NCI-H510A (cell line): ENCODE results near the gene ITGAX.
"Not testable (repeated sequence)": the region's sequence is repeated elsewhere in the genome, so short reads cannot be mapped to it uniquely, and the experiment has no call there.

Experiments
- DNase-seq: peaks from one replicate; lab custom pipeline; 2025; lab: John Stamatoyannopoulos, UW

Gene ITGAX

DNA sequence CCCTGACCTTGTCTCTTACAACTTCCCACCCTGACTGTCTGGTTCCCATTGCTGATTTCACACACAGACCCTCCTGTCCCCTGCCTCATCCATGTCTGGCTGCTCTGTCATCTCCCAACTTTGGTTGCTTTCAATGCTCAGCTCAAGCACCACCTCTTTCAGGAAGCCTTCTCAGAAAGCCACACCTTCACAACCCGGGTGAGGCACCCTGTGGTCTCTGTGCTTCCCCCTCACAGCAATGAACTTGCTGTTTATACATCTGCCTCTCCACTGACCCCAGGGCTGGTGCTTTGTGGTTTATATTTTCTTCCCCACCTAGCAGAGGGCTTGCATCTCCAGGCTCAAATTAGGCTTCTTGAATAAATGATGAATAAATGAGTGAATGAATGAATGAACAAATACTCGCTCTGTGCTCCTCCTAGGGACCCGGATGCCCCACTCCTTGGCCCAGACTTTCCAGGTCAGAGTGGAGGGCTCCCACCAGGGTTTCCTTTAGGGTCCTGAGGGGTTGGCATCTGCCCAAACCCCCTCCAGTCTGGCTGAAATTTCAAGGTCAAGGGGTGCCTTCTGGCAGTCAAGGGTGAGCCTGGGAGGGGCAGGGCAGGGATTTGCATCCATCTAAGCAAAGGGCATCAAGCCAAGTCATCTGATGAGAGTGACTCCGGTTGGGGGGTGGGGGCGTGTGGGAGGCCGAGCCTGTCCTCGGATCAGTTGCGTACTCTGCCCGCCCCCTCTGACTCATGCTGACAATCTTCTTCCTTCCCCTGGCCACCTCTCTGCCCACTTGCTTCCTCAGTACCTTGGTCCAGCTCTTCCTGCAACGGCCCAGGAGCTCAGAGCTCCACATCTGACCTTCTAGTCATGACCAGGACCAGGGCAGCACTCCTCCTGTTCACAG, at the start of gene ITGAX:
Gene ITGAX, plus strand, starts transcription at position 783 of the 898 bp plus-strand sequence. Its CDS starts 79 bp downstream, at position 862.
- no peak for DNase-seq

DNA sequence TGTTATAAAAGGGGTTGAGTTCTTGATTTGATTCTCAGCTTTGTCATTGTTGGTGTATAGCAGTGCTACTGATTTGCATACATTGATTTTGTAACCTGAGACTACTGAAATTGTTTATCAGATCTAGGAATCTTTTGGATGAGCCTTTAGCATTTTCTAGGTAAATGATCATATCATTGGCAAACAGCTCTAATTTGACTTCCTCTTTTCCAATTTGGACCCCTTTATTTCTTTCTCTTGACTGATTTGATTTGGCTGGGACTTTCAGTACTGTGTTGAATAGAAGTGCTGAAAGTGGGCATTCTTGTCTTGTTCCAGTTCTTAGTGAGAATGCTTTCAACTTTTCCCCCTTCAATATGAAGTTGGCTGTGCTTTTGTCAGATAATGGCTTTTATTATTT, 49.8 kb upstream of the ITGAX start:
- no peak for DNase-seq

DNA sequence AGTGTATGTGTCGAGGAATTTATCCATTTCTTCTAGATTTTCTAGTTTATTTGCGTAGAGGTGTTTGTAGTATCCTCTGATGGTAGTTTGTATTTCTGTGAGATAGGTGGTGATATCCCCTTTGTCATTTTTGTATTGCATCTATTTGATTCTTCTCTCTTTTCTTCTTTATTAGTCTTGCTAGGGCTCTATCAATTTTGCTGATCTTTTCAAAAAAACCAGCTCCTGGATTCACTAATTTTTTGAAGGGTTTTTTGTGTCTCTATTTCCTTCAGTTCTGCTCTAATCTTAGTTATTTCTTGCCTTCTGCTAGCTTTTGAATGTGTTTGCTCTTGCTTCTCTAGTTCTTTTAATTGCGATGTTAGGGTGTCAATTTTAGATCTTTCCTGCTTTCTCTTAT, 46.6 kb upstream of the ITGAX start:
- not testable (repeated sequence) for DNase-seq

DNA sequence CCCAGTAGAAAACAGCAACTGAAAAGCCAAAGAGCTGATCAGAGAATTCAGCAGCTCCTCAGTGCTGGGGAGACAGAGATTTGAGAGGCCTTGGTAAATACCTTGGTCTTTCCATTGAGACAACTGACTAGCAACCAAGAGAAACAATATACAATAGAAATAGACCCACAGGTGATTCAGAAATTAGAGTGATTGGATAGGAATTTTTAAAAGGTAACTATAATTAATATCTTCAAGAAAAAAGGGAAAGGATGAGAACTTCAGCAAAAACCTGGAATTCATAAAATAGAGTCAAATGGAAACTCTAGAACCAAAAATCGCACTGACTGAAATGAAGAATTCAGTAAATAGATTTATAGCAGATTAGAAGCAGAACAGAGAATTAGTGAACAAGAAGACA, 32.5 kb upstream of the ITGAX start:
- no peak for DNase-seq

DNA sequence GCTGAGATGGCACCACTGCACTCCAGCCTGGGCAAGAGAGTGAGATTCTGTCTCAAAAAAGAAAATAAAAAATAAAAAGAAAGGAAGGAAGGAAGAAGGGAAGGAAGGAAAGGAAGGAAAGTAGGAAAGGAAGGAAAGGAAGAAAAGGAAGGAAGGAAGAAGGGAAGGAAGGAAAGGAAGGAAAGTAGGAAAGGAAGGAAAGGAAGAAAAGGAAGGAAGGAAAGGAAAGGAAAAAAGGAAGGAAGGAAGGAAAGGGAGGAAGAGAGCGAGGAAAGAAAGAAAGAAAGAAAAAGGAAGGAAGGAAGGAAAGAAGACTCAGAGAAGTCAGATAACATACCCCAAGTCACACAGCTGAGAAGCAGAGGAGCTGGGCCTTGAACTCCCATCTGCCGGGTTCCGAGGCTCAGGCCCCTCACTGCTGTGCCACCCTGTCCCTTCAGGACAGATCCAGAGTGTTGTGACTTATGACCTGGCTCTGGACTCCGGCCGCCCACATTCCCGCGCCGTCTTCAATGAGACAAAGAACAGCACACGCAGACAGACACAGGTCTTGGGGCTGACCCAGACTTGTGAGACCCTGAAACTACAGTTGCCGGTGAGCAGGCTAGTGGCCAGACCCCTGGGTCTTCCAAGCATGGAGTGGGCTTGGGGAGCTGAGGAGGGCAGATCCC, 30.9 kb upstream of the ITGAX start:
- DNase-seq: no peak

DNA sequence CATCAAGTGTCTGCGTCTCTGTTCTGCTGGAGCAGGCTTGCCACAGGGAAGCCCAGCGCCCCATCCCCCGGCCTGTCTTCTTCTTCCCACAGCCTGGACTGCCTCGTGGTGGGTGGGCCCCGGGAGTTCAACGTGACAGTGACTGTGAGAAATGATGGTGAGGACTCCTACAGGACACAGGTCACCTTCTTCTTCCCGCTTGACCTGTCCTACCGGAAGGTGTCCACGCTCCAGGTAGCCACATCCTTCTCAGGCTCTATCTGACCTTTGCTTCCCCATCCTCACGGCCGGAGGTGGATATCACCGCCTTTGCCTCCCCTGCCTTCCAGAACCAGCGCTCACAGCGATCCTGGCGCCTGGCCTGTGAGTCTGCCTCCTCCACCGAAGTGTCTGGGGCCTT, 29.8 kb upstream of the ITGAX start:
- DNase-seq: no peak

DNA sequence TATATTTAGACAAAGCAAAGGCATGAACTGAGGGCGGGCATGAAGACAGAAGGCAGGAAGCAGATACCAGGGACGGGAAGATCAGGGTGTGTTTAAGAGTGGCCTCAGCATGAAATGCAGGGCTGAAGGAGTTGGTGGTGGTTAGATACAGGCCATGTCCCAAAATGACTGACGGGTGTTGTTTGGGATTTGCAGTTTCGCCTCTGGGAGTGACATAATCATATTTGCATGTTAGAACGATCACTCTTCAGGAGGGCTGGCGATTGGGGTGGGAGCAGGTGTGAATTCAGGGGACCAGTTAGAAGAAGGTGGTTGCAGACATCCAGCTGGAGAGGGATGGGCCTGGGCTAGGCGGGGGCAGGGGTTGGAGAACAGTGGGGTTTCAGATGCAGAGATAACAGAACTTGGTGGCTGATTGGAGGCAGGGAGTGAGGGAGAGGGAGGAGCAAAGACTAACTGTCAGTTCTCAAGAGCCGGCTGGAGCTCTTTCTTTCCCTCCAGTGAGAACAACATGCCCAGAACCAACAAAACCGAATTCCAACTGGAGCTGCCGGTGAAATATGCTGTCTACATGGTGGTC, 27.2 kb upstream of the ITGAX start:
- no peak for DNase-seq

DNA sequence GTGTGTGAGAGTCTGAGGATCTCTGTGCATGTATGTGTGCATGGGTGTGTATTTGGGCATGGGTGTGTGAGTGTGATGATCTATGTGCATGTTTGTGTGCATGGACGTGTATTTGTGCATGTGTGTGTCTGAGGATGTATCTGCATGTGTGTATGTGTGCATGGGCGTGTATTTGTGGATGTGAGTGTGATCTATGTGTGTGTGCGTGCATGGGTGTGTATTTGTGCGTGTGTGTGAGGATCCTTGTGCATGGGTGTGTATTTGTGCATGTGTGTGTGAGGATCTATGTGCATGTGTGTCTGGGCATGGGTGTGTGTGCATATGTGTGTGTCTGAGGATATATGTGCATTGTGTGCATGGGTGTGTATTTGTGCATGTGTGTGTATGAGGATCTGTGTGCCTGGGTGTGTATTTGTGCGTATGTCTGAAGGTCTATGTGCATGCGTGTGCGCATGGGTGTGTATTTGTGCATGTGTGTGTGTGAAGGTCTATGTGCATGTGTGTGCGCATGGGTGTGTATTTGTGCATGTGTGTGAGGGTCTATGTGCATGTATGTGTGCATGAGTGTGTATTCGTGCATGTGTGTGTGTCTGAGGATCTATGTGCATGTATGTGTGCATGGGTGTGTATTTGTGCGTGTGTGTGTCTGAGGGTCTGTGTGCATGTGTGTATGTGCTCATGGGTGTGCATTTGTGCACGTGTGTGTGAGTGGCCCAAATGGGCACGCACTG, 26.5 kb upstream of the ITGAX start:
- no peak for DNase-seq

DNA sequence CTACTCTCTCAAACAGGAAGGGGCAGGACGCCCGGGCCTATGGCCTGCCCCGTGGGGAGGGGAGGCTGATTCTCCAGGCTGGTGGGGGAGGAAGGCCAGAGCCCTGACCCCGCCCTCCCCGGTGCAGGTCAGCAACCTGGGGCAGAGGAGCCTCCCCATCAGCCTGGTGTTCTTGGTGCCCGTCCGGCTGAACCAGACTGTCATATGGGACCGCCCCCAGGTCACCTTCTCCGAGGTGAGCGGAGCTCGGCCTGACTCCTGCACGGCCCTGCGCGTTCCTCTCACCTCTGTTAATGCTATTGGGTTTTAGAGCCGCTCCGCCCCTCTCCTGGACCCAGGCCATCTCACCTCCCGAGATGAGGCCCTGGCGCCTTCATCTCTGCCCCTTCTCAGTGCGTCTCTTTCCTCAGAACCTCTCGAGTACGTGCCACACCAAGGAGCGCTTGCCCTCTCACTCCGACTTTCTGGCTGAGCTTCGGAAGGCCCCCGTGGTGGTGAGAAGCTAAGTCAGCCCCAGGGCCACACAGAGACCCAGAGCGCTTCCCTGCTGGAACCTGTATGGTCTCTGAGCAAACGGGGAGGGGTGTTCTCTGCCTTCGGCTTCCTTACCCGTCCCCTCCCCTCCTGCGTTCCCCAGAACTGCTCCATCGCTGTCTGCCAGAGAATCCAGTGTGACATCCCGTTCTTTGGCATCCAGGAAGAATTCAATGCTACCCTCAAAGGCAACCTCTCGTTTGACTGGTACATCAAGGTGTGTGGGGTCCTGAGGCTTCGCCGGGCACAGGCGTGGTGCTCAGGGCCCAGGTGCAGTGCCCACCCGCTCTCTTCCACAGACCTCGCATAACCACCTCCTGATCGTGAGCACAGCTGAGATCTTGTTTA, 25.1 kb upstream of the ITGAX start:
- no peak for DNase-seq

DNA sequence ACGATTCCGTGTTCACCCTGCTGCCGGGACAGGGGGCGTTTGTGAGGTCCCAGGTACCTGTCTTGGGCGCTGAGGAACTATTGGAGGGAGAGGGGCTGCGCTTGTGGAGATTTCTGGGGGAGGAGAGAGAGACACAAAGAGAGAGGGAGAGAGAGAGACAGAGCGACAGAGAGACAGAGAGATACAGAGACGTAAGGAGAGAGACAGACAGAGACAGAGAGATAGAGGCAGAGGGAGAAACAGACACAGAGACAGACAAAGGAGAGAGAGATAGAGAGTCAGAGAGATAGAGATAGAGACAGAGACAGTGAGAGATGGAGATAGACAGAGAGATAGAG, 24.5 kb upstream of the ITGAX start:
- no peak for DNase-seq

DNA sequence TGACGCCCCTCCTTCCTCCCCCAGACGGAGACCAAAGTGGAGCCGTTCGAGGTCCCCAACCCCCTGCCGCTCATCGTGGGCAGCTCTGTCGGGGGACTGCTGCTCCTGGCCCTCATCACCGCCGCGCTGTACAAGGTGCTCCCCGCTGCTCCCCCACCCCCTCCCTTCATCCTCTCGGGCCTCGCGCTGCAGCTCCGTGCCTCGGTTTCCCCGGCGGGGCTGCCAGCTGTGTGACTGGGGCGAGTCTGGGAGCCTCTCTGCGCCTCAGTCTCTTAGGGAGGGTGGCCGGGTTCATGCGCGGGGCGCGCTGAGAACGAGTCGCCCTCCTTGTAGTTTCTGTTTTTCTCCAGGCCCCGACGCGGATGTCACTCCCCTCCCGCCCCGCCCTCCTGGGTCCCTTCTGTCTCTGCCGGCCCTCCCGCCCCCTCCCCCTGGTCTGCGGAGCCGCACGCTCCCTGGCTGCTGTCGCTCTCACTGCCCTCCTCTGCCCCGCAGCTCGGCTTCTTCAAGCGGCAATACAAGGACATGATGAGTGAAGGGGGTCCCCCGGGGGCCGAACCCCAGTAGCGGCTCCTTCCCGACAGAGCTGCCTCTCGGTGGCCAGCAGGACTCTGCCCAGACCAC, 23.7 kb upstream of the ITGAX start:
- DNase-seq: no peak

DNA sequence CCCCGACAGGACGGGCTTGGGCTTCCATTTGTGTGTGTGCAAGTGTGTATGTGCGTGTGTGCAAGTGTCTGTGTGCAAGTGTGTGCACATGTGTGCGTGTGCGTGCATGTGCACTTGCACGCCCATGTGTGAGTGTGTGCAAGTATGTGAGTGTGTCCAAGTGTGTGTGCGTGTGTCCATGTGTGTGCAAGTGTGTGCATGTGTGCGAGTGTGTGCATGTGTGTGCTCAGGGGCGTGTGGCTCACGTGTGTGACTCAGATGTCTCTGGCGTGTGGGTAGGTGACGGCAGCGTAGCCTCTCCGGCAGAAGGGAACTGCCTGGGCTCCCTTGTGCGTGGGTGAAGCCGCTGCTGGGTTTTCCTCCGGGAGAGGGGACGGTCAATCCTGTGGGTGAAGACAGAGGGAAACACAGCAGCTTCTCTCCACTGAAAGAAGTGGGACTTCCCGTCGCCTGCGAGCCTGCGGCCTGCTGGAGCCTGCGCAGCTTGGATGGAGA, 23.1 kb upstream of the ITGAX start:
- DNase-seq: no peak

DNA sequence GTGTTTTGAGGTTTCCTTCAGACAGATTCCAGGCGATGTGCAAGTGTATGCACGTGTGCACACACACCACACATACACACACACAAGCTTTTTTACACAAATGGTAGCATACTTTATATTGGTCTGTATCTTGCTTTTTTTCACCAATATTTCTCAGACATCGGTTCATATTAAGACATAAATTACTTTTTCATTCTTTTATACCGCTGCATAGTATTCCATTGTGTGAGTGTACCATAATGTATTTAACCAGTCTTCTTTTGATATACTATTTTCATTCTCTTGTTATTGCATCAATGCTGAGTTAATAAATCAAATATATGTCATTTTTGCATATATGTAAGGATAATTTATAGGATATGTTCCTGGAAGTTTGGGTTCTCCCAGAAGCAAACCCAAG, 22.4 kb upstream of the ITGAX start:
- DNase-seq: no peak

DNA sequence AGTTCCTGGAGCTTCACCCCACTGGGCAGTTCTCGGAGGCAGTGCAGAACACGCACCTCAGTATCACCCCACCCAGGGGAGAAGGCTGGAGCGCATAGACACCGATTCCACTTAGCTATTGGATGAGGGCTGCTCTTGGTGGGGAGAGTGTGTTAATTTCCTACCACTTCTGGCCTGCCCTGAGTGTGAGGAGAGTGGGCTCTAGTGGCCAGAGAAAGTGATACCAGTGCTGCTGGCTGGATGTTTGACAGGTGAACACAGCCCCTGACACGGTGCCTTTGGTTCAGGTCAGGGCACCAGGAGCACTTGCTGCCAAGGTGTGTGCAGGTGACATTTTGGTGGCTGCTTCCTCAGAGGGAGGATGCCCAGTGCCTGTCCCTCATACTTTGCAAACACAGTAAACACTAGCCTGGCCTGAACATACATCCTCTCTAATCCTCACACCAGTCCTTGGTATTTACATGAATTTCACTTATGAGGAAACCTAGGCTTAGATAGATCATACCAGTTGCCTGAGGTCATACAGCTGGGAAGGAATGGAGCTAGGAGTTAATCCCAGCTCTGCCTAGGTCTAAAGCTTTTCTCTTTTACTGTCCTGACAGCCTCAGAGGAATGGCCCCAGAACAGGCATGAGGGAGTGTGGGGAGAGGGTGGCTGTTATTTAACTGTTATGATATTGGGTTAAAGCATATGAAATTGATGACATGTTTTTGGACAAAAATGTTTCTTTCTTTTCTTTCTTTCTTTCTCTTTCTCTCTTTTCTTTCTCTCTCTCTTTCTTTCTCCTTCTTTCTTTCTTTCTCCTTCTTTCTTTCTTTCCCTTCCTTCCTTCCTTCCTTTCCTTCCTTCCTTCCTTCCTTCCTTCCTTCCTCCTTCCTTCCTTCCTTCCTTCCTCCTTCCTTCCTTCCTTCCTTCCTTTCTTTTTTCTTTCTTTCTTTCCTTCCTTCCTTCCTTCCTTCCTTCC, 21.0 kb upstream of the ITGAX start:
- no peak for DNase-seq

DNA sequence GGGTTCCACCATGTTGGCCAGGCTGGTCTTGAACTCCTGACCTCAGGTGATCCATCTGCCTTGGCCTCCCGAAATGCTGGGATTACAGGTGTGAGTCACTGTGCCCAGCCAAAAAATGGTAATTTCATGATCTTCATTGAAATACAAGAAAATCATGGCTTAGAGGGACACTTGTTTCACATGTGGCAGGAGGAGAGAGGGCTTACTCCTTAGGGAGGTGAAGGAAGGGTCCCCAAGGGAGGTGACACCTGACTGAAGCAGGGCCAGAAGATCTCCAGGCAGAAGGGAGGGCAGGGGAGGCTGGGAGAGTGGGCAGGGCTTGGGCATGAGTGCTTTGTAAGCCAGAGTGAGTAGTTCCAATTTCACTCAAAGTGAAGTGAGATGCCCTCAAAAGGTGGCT, 20.0 kb upstream of the ITGAX start:
- no peak for DNase-seq

DNA sequence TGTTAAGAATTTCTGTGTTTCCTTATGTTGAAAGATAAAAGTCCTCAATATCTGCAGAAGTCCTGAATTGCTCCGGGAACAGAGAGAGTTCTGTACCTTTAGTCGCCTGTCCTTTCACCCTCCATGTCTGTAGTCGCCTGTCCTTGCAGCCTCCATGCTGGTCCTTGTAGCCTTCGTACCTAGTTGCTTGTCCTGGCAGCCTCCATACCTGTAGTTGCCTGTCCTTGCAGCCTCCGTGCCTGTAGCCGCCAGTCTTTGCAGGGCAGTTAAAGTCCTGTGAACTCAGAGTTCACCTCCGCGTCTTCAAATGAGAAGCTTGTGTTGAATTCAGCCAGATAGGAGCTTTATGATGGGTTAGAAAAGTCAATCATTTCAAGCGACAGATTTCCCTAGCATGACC, 19.5 kb upstream of the ITGAX start:
- no peak for DNase-seq

DNA sequence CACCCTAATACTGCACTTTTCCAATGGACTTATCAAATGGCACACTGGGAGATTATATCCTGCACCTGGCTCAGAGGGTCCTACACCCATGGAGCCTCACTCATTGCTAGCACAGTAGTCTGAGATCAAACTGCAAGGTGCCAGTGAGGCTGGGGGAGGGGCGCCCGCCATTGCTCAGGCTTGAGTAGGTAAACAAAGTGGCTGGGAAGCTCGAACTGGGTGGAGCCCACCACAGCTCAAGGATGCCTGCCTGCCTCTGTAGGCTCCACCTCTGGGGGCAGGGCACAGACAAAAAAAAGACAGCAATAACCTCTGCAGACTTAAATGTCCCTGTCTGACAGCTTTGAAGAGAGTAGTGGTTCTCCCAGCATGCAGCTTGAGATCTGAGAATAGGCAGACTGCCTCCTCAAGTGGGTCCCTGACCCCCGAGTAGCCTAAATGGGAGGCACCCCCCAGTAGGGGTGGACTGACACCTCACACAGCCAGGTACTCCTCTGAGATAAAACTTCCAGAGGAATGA, 16.8 kb upstream of the ITGAX start:
- not testable (repeated sequence) for DNase-seq

DNA sequence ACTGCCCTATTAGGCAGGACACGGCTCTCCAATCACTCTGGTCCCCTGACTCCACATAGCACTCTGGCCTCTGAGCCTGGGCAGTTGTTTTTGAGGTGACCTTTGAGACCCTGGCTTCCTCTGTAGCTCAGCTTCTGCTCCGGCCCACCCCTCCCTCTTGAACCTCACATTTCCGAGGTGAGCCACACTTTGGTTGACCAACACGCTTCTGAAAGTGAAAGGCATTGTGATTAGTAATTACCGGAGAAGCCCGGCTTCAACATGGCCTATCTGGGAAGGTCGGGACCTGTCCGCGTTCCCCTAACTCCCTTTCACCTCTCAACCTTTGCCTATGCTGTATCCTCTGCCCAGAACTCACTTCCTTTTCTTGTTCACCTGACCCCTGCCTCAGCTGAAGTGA, 10.3 kb upstream of the ITGAX start:
- no peak for DNase-seq

DNA sequence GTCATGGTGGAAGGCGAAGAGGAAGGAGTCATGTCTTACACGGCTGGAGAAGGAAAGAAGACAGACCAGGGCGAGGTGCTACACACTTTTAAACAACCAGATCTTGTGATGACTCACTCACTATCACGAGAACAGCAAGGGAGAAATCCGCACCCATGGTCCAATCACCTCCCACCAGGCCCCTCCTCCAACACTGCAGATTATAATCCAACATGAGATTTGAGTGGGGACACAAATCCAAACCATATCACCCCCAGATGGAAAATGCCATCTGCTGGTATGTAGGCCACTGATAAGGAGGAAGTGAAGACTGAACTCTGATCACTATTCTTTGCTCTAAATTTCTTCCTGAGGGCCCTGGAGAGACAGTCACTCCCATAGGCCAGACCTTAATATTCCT, 7.5 kb upstream of the ITGAX start:
- DNase-seq: no peak

DNA sequence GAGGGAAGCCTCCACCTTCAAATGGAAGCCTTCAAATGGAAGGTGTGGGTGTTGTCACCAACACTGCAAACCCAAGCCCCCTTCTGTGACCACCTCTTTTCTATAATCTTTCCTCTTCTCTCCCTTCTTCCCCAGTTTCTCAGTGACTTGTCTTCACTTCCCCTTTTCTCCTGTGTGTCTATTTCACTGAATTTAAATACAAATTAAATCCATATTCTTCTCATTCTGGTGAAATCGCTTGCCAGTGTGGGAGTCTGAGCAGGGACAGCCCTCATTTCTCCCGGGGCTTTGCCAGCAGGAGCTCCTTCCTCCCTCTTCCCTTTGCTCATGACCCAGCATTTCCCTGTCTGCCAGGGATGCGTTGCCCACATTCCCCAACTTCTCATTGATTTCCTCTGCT, 6.4 kb upstream of the ITGAX start:
- no peak for DNase-seq
